ENCODE measurements around the gene GSC2.

GRCh38 chr22:19118329-19118880, 31.7 kb downstream of the GSC2 start:
- TF ChIP-seq RAD21 (IDR thresholded peaks at IDR 0.05) (no peak), CTCF (IDR thresholded peaks at IDR 0.05; ENCODE audit: low read depth, low read length, missing input control) (no peak), ZBTB33 (IDR thresholded peaks at IDR 0.05) (no peak), SP1 (IDR thresholded peaks at IDR 0.05) (no peak), MAX (IDR thresholded peaks at IDR 0.05) (no peak), TAF1 (conservative IDR thresholded peaks at IDR 0.05) (no peak)

Measured in liver (tissue), 3 donors.